ENCODE results near the gene FAM114A1. TPM values are rescaled to one million over a fixed set of nuclear protein-coding genes. Genes with fewer than 3 reads are reported as not detected.

Gene FAM114A1
- total and polyA plus RNA-seq, 4 donors: 22.1 to 108 (median 53.9) TPM

DNA sequence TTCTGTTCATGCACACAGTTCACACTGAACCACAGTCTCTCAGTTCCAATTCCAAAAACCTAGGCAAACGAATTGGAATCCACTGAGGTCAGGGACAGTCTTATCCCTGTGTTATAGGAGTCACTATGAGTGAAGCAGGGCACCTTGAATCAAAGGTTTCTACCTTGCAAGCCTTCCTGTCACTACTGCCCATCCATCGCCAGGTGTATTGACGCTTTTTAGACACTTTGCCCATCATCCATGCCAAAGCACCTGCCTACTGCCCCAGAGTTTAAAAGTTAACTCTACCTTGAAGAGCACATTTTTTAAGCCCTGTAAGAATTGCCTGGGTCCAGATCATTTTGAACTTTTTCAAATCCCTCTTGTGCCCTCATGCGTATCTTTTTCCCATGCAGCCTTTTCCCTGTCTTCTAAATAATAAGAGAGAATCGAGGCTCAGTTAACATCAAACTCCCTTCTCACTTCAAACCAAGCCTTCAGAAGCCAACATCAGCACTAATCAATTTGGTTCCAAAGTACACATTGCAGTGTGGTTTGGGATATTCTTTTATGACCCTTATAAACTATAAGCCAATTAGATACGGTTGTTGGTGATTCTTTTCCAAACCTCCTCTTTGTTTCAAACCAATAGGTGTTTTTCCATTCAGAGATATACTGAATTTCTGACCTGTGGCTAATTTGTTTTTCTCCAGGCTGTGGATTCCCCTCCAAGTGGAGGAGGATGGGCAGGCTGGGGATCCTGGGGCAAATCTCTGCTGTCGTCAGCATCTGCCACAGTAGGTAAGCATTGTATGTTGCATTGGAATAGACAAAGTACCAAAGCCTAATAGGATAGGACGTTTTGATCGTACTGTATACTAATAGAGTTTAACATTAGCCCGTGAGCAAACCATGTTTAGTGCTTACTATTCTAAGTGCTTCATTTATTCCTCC, 23.7 kb downstream of the FAM114A1 start:
- Histone ChIP-seq H3K27me3 (ENCODE audit: control insufficient read depth in 4 of 4, insufficient read depth in 4 of 4, low read length in 3 of 4) (no peaks in the 10 kb centered on the region), H3K4me1 (ENCODE audit: control insufficient read depth in 4 of 4, insufficient read depth in 4 of 4, low read length in 3 of 4) (peaks cover 0 to 21% (median 15%) of the 10 kb centered on the region in 4 donors), H3K9ac (ENCODE audit: low read depth in 1 of 2, low read length in 2 of 2) (no peak overlapping the region), H3K4me3 (ENCODE audit: low read depth in 1 of 3, low read length in 3 of 3) (no peak overlapping the region), H3K9me3 (ENCODE audit: control insufficient read depth in 4 of 4, low read length in 3 of 4) (no peaks in the 10 kb centered on the region), H3K36me3 (ENCODE audit: control insufficient read depth in 4 of 4, insufficient read depth in 3 of 4, low read depth in 1 of 4, low read length in 3 of 4) (peaks cover 3 to 26% (median 11%) of the 10 kb centered on the region in 4 donors), H3K27ac (ENCODE audit: low read depth in 1 of 2, low read length in 2 of 2) (peak overlapping the region in 1 of 2 donors; percentile 32)
- 47% methylated on average over 10 of the region's 10 CpGs for WGBS
- TF ChIP-seq HNF4G (IDR thresholded peaks at IDR 0.05) (no peak), TAF1 (conservative IDR thresholded peaks at IDR 0.05) (no peak), YY1 (IDR thresholded peaks at IDR 0.05) (no peak), JUND (IDR thresholded peaks at IDR 0.05) (no peak), FOXA2 (IDR thresholded peaks at IDR 0.05) (peak; percentile 33), HNF4A (conservative IDR thresholded peaks at IDR 0.05) (peak; percentile 50 to 57), RXRA (IDR thresholded peaks at IDR 0.05) (no peak), SP1 (IDR thresholded peaks at IDR 0.05) (no peak), FOXA1 (IDR thresholded peaks at IDR 0.05) (no peak)
- TF ChIP-seq, protein P1, sequence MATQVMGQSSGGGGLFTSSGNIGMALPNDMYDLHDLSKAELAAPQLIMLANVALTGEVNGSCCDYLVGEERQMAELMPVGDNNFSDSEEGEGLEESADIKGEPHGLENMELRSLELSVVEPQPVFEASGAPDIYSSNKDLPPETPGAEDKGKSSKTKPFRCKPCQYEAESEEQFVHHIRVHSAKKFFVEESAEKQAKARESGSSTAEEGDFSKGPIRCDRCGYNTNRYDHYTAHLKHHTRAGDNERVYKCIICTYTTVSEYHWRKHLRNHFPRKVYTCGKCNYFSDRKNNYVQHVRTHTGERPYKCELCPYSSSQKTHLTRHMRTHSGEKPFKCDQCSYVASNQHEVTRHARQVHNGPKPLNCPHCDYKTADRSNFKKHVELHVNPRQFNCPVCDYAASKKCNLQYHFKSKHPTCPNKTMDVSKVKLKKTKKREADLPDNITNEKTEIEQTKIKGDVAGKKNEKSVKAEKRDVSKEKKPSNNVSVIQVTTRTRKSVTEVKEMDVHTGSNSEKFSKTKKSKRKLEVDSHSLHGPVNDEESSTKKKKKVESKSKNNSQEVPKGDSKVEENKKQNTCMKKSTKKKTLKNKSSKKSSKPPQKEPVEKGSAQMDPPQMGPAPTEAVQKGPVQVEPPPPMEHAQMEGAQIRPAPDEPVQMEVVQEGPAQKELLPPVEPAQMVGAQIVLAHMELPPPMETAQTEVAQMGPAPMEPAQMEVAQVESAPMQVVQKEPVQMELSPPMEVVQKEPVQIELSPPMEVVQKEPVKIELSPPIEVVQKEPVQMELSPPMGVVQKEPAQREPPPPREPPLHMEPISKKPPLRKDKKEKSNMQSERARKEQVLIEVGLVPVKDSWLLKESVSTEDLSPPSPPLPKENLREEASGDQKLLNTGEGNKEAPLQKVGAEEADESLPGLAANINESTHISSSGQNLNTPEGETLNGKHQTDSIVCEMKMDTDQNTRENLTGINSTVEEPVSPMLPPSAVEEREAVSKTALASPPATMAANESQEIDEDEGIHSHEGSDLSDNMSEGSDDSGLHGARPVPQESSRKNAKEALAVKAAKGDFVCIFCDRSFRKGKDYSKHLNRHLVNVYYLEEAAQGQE (IDR thresholded peaks at IDR 0.05): no peak
- TF ChIP-seq, protein P2, sequence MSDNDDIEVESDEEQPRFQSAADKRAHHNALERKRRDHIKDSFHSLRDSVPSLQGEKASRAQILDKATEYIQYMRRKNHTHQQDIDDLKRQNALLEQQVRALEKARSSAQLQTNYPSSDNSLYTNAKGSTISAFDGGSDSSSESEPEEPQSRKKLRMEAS (IDR thresholded peaks at IDR 0.05): peak; percentile 14
- TF ChIP-seq, protein P3, sequence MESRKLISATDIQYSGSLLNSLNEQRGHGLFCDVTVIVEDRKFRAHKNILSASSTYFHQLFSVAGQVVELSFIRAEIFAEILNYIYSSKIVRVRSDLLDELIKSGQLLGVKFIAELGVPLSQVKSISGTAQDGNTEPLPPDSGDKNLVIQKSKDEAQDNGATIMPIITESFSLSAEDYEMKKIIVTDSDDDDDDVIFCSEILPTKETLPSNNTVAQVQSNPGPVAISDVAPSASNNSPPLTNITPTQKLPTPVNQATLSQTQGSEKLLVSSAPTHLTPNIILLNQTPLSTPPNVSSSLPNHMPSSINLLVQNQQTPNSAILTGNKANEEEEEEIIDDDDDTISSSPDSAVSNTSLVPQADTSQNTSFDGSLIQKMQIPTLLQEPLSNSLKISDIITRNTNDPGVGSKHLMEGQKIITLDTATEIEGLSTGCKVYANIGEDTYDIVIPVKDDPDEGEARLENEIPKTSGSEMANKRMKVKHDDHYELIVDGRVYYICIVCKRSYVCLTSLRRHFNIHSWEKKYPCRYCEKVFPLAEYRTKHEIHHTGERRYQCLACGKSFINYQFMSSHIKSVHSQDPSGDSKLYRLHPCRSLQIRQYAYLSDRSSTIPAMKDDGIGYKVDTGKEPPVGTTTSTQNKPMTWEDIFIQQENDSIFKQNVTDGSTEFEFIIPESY (IDR thresholded peaks at IDR 0.05): no peak
- DNase-seq (ENCODE audit: low spot score): no peak

DNA sequence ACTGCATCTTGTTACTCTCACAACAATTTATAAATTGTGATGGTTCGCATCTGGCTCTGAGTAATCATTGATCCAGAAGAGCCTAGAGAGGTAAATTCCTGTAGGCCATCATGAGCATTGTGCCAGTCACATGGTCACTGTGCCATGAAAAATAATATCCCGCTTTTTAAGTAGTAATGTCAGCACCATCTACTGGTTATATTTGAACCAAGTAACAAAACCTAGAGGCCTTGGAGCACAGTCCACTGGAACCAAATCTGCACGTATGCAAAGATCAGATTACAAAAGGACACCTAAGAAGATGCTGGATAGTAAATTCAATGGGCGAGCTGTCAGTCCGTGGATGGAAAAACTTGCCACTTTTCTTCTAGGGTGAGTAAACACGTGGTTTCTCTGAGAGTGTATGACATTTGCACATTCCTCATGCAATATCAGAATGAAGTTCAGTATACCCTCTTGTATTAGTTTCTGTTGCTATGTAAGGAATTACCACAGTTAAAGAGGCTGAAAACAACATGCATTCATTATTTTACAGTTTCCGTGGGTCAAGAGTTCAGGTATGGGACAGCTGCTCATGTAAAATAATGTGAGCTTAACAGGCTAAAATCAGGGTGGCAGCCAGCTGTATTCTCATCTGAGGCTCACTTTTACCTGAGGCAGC, 26.8 kb downstream of the FAM114A1 start:
- Histone ChIP-seq H3K27ac (ENCODE audit: low read depth in 1 of 2, low read length in 2 of 2) (no peak overlapping the region), H3K9me3 (ENCODE audit: control insufficient read depth in 4 of 4, low read length in 3 of 4) (no peaks in the 10 kb centered on the region), H3K27me3 (ENCODE audit: control insufficient read depth in 4 of 4, insufficient read depth in 4 of 4, low read length in 3 of 4) (no peaks in the 10 kb centered on the region), H3K4me3 (ENCODE audit: low read depth in 1 of 3, low read length in 3 of 3) (no peak overlapping the region), H3K4me1 (ENCODE audit: control insufficient read depth in 4 of 4, insufficient read depth in 4 of 4, low read length in 3 of 4) (peaks cover 0 to 17% (median 9%) of the 10 kb centered on the region in 4 donors), H3K9ac (ENCODE audit: low read depth in 1 of 2, low read length in 2 of 2) (no peak overlapping the region), H3K36me3 (ENCODE audit: control insufficient read depth in 4 of 4, insufficient read depth in 3 of 4, low read depth in 1 of 4, low read length in 3 of 4) (peaks cover 6 to 45% (median 13%) of the 10 kb centered on the region in 4 donors)
- peak; percentile 32 to 37 for TF ChIP-seq RAD21 (IDR thresholded peaks at IDR 0.05)
- no peak for TF ChIP-seq YY1 (IDR thresholded peaks at IDR 0.05)
- WGBS: 91% methylated on average over 7 of the region's 7 CpGs
- DNase-seq (ENCODE audit: low spot score): no peak

Measured in liver (tissue), 9 donors.